GM20431 (cell line): ENCODE data around the gene LSP1.

Source experiments
- in situ Hi-C: fragments of 300-500 bp; cut with MseI, MboI; formaldehyde crosslinking; loops from one replicate; pipeline ENCODE4 v1.15.0; 2020; ENCODE audit warnings: low sequenced_read_pairs; ENCODE audit not compliant: unreplicated experiment

The LSP1 gene

GRCh38 chr11:1906611-1907423, 53.9 kb downstream of the LSP1 start:
- in situ Hi-C loops: no loop called here

- in situ Hi-C loops: no loop called here
Measured at GRCh38 chr11:1908618-1909017, 55.7 kb downstream of the LSP1 start.

DNA sequence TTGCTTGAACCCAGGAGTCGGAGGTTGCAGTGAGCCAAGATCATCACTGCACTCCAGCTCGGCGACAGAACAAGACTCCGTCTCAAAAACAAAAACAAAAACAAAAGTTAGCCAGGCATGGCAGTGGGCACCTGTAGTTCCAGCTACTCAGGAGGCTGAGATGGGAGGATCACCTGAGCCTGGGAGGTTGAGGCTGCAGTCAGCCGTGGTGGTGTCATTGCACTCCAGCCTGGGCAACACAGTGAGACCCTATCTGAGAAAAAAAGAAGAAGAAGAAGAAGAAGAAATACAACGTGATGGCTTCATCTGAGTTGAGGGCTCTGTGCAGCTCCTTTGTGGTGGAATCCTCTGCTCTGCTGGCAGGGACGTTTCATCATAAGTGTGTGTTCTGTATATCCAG, 56.6 kb downstream of the LSP1 start:
- in situ Hi-C loops: no loop called here

- in situ Hi-C loops: no loop called here
Measured at GRCh38 chr11:1912289-1912878, 59.5 kb downstream of the LSP1 start.

- in situ Hi-C loops: no loop called here
Measured at GRCh38 chr11:1913271-1914060, 60.6 kb downstream of the LSP1 start.

- in situ Hi-C loops: no loop called here
Measured at GRCh38 chr11:1915795-1916131, 62.9 kb downstream of the LSP1 start.

DNA sequence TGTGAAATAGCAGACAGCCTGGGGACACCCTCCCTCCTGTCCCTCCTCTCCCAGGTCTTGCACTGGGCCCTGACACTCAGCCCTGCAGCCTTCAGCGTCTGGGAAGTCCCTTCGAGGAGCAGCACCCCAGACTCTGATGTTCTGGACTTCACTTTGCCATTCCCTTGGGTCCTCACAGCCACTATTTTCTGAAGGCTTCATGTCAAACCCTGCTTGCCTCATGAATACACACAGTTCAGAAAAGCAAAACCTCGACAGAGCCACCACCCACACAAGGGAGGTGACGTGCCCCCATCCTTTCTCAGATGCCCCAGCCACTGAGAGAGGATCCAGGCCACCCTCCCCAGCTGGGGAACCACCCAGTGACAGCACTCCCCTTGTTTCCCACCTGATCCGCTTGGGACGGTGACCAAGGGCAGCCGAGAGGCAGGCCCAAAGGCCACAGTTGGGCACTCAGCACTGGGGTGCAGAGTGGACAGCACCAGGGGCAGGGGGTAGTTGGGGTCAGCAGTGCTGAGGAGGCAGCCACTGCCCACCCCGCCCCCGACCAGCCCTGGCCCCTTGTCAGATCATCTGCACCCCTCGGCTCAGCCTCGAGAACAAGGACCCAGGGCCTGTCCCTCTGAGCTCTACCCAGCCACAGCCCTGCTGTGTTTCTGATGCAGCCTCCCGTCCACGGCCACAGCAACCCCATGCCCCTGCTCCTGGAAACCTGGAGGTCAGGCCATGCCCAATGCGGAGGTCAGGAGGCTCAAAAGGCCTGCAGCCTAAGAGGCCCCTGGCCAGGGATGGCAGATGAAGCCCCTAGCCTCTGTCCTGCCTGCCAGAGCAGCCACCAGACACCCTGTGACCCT, 63.5 kb downstream of the LSP1 start:
- in situ Hi-C loops: no loop called here

GRCh38 chr11:1916986-1917522, 64.2 kb downstream of the LSP1 start:
- in situ Hi-C loops: no loop called here

DNA sequence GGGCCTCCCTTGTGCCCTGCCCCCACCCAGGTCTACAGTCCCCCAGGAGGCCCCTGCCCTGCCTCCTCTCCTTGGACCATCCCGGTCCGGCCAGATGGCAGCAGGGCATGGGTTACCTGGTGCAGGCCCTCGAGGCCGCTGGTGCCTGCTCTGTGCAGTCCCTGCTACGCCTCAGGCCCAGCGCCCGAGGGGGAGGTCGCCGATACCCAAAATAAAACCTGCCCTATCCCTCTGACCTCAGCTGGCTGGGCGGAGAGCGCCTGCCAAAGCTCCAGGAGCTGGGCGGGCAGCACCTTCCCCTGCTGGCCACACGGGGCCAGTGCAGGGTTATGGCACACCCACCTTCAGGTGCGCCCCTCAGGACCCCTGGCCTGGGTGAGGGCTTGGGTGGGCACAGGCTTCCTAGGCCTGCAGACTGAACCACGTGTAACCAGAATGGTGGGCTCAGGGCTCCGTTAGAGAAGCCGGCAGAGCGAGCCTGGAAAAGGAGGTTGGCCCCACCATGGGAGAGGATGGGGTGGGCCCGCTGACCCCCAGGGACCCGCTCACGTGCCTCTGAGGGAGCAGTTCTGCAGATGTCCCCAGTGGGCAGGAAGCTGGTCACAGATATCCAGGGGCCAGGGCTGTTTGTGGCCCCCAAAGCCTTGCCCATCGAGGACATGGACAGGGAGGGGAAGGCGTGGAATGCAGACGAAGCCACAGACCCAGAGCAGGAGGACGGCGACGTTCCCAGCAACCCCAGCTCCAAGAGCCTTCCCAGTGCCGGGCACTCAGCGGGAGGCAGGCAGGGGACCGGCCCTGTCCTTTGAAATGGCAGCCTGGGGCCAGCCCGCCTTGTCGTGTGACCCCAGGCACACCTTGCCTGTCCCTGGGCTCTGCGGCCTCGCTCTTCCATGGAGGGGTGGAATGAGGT, 64.9 kb downstream of the LSP1 start:
- in situ Hi-C loops: no loop called here

DNA sequence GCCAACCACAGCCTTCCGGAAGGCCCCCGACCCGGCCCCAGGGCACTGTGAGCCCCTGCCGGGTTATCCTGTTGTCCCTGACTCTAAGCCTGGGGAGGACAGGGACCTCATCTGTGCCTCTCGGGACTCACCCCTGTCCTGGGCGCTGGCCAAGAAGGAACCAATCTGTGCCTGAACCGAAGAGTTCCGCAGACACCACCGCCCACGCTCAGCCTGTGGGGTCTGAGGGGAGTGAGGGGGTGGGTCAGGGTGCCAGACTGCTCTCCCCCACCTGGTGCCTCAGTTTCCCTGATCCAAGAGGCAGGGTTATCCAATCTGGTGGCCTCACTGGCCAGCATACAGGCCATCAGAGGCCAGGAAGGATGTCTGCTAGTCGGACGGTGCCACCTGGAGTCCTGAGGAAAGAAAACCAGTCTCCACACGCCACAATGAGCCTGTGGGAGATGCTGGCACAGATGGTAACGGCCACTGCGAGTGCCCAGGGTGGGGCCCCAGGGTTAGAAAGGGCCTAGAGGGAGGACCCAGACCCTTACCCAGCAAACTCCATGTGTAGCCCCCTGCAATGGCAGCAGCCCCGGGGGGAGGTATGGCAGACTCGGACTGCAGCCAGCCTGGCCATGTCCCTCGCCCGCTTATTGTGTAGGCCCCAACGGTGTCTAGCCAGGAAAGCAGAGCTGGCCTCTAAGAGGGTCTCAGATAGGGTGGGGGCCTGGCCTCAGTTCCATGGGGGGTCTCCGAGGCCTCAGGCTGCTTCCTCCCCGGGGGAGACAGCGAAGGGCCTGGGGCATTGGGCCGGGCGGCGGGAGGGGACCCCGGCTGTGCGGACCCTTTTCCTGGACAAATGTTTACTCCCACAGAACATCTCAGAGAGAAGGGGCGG, 65.8 kb downstream of the LSP1 start:
- in situ Hi-C loops: no loop called here

DNA sequence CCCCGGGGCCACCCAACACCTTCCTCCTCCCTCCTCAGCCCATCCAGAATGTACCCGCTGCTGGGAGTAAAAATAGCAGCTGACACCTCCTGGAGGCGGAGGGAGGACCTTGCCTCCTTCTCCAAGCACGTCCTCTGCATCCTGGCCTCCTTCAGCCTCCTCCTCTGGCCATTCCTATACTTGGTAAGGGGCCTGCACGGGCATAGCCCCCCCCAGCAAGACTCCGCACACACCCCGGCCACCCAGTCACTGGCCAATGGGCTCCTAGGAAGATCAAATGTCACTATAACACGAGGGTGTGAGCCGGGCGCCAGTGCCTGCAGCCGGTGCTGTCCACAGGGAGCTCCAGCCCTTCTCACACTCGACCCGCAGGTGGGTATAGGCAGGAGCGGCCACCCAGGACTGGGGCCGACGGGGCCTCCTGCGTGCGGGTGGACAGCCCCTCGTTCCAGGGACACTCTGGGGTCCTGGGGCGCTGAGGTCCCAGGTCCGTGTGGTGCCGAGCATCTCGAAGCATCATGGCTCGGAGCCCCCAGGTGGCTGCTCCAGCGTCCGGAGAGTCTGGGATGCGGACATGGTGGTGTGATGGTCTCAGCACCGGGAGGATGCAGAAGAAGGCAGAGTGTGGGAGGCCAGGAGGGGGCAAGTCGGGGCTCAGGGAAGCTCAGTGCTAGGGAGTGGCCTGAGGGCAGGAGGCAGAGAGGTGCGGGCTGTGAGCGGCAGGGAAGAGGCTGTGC, 66.7 kb downstream of the LSP1 start, which contains the start of gene TNNT3:
TSS of gene TNNT3 (plus strand) at position 313 of the 737 bp plus-strand sequence. CDS start 3,172 bp downstream, outside the sequence.
- in situ Hi-C loops: no loop called here

GRCh38 chr11:1920128-1920908, 67.4 kb downstream of the LSP1 start:
- in situ Hi-C loops: no loop called here

DNA sequence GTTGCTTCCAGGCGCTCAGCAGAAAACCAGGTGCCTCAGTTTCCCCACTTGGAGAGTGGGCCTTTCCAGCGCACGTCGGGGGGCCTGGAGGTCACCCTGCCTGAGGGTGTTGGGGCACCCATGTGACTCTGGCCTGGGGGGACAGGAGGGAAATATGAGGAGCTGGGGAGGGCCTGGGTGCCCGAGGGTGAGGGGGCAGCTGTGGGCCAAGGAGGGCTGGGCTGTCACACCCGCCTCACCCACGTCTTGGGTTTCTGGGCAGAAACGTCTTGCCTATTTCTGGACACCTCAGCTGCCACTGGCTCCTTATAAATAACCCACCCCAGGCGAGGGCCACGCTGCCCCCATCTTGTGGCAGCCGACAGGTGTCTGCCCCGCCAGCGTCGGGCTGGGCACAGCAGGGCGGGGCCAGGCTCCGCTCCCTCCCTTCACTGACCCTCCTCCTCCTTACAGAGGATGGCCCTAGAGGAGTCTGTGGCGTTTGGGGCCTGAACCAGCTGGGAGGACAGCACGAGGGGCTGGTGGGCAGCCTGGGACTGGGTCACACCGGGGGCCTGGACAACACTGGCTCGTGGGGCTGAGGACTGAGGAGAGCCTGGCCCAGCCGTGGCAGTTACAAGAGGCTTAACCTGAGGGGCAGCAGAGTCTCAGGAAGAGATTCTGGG, 68.2 kb downstream of the LSP1 start:
- in situ Hi-C loops: no loop called here

GRCh38 chr11:1921574-1922141, 68.8 kb downstream of the LSP1 start:
- in situ Hi-C loops: no loop called here

GRCh38 chr11:1922481-1923081, 69.7 kb downstream of the LSP1 start:
- in situ Hi-C loops: no loop called here
